Mammary epithelial cell (primary cell): ENCODE measurements around the gene ZBTB40.

Experiments used
- CTCF ChIP-seq, 2 donors: IDR thresholded peaks in 1 of 2; conservative IDR thresholded peaks in 1 of 2; 2 replicates each; pipeline ENCODE4 v1.5.1; 2011 to 2012; ENCODE audit warnings: inconsistent platforms in 2 of 2, low read length in 2 of 2, mild to moderate bottlenecking in 2 of 2, control low read depth in 1 of 2, low read depth in 1 of 2; ENCODE audit not compliant: insufficient read depth in 1 of 2; ENCODE audit errors: extremely low read depth in 1 of 2
- EZH2 ChIP-seq: IDR thresholded peaks from 2 replicates; pipeline ENCODE4 v1.6.1; 2012; ENCODE audit warnings: low read length, inconsistent platforms, borderline replicate concordance

GRCh38 chr1:22453181-22453580 is 1.5 kb downstream of the ZBTB40 start:
- TF ChIP-seq CTCF (conservative IDR thresholded peaks at IDR 0.05 in 1 of 2, IDR thresholded peaks at IDR 0.05 in 1 of 2; ENCODE audit: extremely low read depth in 1 of 2, insufficient read depth in 1 of 2, low read depth in 1 of 2, low read length in 2 of 2) = no peak
- TF ChIP-seq EZH2 = no peak
